IMR-90 (cell line): ENCODE results near the gene CDA. TPM values are rescaled to one million over a fixed set of nuclear protein-coding genes. Genes with fewer than 3 reads are reported as not detected.

Experiments used
- ATAC-seq: fragments of 200-7000 bp; cut with Tn5 transposase; 2 replicates; pipeline ENCODE4 v1.9.1; 2020; ENCODE audit warnings: low read depth, mild to moderate bottlenecking, moderate library complexity
- BruUV-seq: library from RNA; stranded (reverse); fragments of 400-500 nt; replicated peaks from 2 replicates; lab custom pipeline; 2021; lab: Mats Ljungman, UMichigan
- CTCF ChIA-PET: fragments of 300-600 bp; formaldehyde crosslinking; extraction: SDS; loops from one replicate; lab custom pipeline; 2021; ENCODE audit warnings: antibody characterized with exemption; lab: Yijun Ruan, JAX
- POLR2A ChIA-PET: fragments of 300-600 bp; sonication (Branson Sonifier 250); formaldehyde crosslinking; loops from one replicate; lab custom pipeline; 2022; ENCODE audit warnings: antibody characterized with exemption; ENCODE audit not compliant: unreplicated experiment; lab: Charles Lee
- DNase-seq: peaks from one replicate; pipeline ENCODE4 v3.0.0; 2013
- H2AFZ ChIP-seq: replicated peaks from 2 replicates; pipeline ENCODE3; 2013; ENCODE audit warnings: low read length, mild to moderate bottlenecking; ENCODE audit not compliant: poor library complexity
- H2AK5ac ChIP-seq: 2 replicates; pipeline ENCODE4 v1.6.1; 2013; ENCODE audit warnings: low read depth, low read length, inconsistent platforms
- H2AK9ac ChIP-seq: replicated peaks from 2 replicates; pipeline ENCODE3; 2013; ENCODE audit warnings: mild to moderate bottlenecking, low read depth, low read length, moderate library complexity; ENCODE audit not compliant: poor library complexity
- H2BK120ac ChIP-seq: 2 replicates; pipeline ENCODE4 v1.6.1; 2013; ENCODE audit warnings: low read depth, low read length, inconsistent platforms
- H2BK15ac ChIP-seq: 3 replicates; pipeline ENCODE4 v1.6.1; 2013; ENCODE audit warnings: low read depth, low read length, inconsistent platforms
- H2BK20ac ChIP-seq: 2 replicates; pipeline ENCODE4 v1.6.1; 2013; ENCODE audit warnings: low read depth, mild to moderate bottlenecking, inconsistent platforms, low read length, moderate library complexity
- H2BK5ac ChIP-seq: 2 replicates; pipeline ENCODE4 v1.6.1; 2013; ENCODE audit warnings: mild to moderate bottlenecking, low read depth, low read length, inconsistent platforms; ENCODE audit not compliant: poor library complexity, severe bottlenecking
- H3K14ac ChIP-seq: replicated peaks from 2 replicates; pipeline ENCODE4 v1.6.1; 2013; ENCODE audit warnings: low read depth, low read length, inconsistent platforms
- H3K18ac ChIP-seq: 2 replicates; pipeline ENCODE4 v1.6.1; 2013; ENCODE audit warnings: low read depth, low read length, control low read depth
- H3K23ac ChIP-seq: 2 replicates; pipeline ENCODE4 v1.6.1; 2013; ENCODE audit warnings: low read depth, low read length, inconsistent platforms
- H3K27ac ChIP-seq: 2 replicates; pipeline ENCODE4 v1.5.1; 2013; ENCODE audit warnings: mild to moderate bottlenecking, control low read depth, low read length; ENCODE audit not compliant: insufficient read depth
- H3K27me3 ChIP-seq: 2 replicates; pipeline ENCODE4 v1.6.1; 2013; ENCODE audit warnings: low read length; ENCODE audit not compliant: control insufficient read depth, insufficient read depth
- H3K36me3 ChIP-seq: 2 replicates; pipeline ENCODE4 v1.6.1; 2013; ENCODE audit warnings: low read length, mixed read lengths; ENCODE audit not compliant: control insufficient read depth, insufficient read depth
- H3K4ac ChIP-seq: 2 replicates; pipeline ENCODE4 v1.6.1; 2013; ENCODE audit warnings: low read depth, low read length, inconsistent platforms
- H3K4me1 ChIP-seq: 2 replicates; pipeline ENCODE4 v1.6.1; 2013; ENCODE audit warnings: low read length, mixed read lengths; ENCODE audit not compliant: control insufficient read depth, insufficient read depth
- H3K4me2 ChIP-seq: 2 replicates; pipeline ENCODE4 v1.6.1; 2013; ENCODE audit warnings: low read depth, mild to moderate bottlenecking, control low read depth, low read length, moderate library complexity
- H3K4me3 ChIP-seq: 2 replicates; pipeline ENCODE4 v1.5.1; 2013; ENCODE audit warnings: low read depth, mild to moderate bottlenecking, control low read depth, low read length, moderate library complexity; ENCODE audit not compliant: insufficient read depth
- H3K56ac ChIP-seq: 2 replicates; pipeline ENCODE4 v1.6.1; 2013; ENCODE audit warnings: low read length, inconsistent platforms; ENCODE audit not compliant: insufficient read depth; ENCODE audit errors: extremely low read depth
- H3K79me1 ChIP-seq, 2 experiments: 2 replicates each; pipeline ENCODE4 v1.6.1; 2013; ENCODE audit warnings: low read length in 2 of 2, inconsistent platforms in 1 of 2, low read depth in 1 of 2
- H3K9ac ChIP-seq: 2 replicates; pipeline ENCODE4 v1.6.1; 2013; ENCODE audit warnings: low read depth, low read length, control low read depth
- H3K9me1 ChIP-seq: 2 replicates; pipeline ENCODE4 v1.6.1; 2013; ENCODE audit warnings: low read length, inconsistent platforms; ENCODE audit not compliant: insufficient read depth
- H3K9me3 ChIP-seq: 2 replicates; pipeline ENCODE4 v1.6.1; 2013; ENCODE audit warnings: low read length; ENCODE audit not compliant: control insufficient read depth, insufficient read depth
- H4K20me1 ChIP-seq: 2 replicates; pipeline ENCODE4 v1.6.1; 2013; ENCODE audit warnings: low read length, inconsistent platforms; ENCODE audit not compliant: insufficient read depth
- H4K5ac ChIP-seq: 2 replicates; pipeline ENCODE4 v1.6.1; 2013; ENCODE audit warnings: mild to moderate bottlenecking, low read depth, low read length, control low read depth
- H4K8ac ChIP-seq, 2 experiments: 2 replicates each; pipeline ENCODE4 v1.6.1; 2013; ENCODE audit warnings: low read depth in 2 of 2, low read length in 2 of 2, control low read depth in 1 of 2, inconsistent platforms in 1 of 2
- H4K91ac ChIP-seq: 2 replicates; pipeline ENCODE4 v1.6.1; 2013; ENCODE audit warnings: low read depth, low read length, inconsistent platforms; ENCODE audit not compliant: insufficient read depth
- BHLHE40 ChIP-seq: fragments of 150-350 bp; IDR thresholded peaks from 2 replicates; pipeline ENCODE4 v1.6.1; 2016; ENCODE audit warnings: mild to moderate bottlenecking, low read depth, low read length
- CEBPB ChIP-seq: IDR thresholded peaks from 2 replicates; pipeline ENCODE4 v1.6.1; 2012; ENCODE audit warnings: low read depth, low read length, improper control_type of control experiment
- CHD1 ChIP-seq: IDR thresholded peaks from 2 replicates; pipeline ENCODE4 v1.6.1; 2012; ENCODE audit warnings: low read depth, low read length, improper control_type of control experiment
- MAFK ChIP-seq: IDR thresholded peaks from 2 replicates; pipeline ENCODE4 v1.6.1; 2012; ENCODE audit warnings: low read depth, low read length, improper control_type of control experiment
- MAZ ChIP-seq: IDR thresholded peaks from 2 replicates; pipeline ENCODE4 v1.6.1; 2012; ENCODE audit warnings: low read depth, mild to moderate bottlenecking, low read length, improper control_type of control experiment, moderate library complexity, borderline replicate concordance
- MXI1 ChIP-seq: IDR thresholded peaks from 2 replicates; pipeline ENCODE4 v1.6.1; 2012; ENCODE audit warnings: low read depth, mild to moderate bottlenecking, low read length, moderate library complexity, borderline replicate concordance
- NFE2L2 ChIP-seq: fragments of 150-350 bp; IDR thresholded peaks from 2 replicates; pipeline ENCODE4 v1.6.1; 2016; ENCODE audit warnings: low read depth, mild to moderate bottlenecking, low read length
- RAD21 ChIP-seq: IDR thresholded peaks from 2 replicates; pipeline ENCODE4 v1.6.1; 2012; ENCODE audit warnings: low read length, improper control_type of control experiment
- RCOR1 ChIP-seq: IDR thresholded peaks from 2 replicates; pipeline ENCODE4 v1.6.1; 2012; ENCODE audit warnings: mild to moderate bottlenecking, low read length, improper control_type of control experiment; ENCODE audit not compliant: insufficient replicate concordance
- SMC3 ChIP-seq: fragments of 150-350 bp; IDR thresholded peaks from 2 replicates; pipeline ENCODE4 v1.6.1; 2016; ENCODE audit warnings: low read depth, mild to moderate bottlenecking, antibody characterized with exemption, low read length, moderate library complexity
- USF2 ChIP-seq: fragments of 150-350 bp; IDR thresholded peaks from 2 replicates; pipeline ENCODE4 v1.6.1; 2017; ENCODE audit warnings: mild to moderate bottlenecking, antibody characterized with exemption, low read length, low read depth
- WGBS, 2 experiments: methylation state at CpG; one replicate each; pipeline versions ENCODE4 v1.1.5 to v1.1.7; 2013; ENCODE audit warnings: missing lambda C conversion rate in 2 of 2; ENCODE audit not compliant: insufficient read length in 1 of 2; ENCODE audit errors: extremely low coverage in 2 of 2; 5-methylcytosine and 5-hydroxymethylcytosine counted together
- dilution Hi-C: fragments of 300-500 bp; cut with HindIII; formaldehyde crosslinking; loops from one replicate; pipeline ENCODE4 v1.14.3; 2018; ENCODE audit warnings: low sequenced_read_pairs; ENCODE audit not compliant: unreplicated experiment
- in situ Hi-C: fragments of 300-500 bp; cut with MboI; formaldehyde crosslinking; loops from 3 replicates; pipeline ENCODE4 v1.14.3; 2019; ENCODE audit warnings: low sequenced_read_pairs, inconsistent platforms, mixed read lengths
- intact Hi-C: fragments of 100-400 bp; cut with micrococcal nuclease; formaldehyde crosslinking; loops from 2 replicates; pipeline ENCODE4 v1.10.0; 2022
- polyA plus RNA-seq, 3 experiments: library from polyadenylated mRNA; depleted of rRNA; stranded (reverse); fragments of >200 nt; gene quantifications; 2 replicates each; pipeline ENCODE4 v1.2.3, GENCODE V29; 2012; ENCODE audit warnings: low replicate concordance in 1 of 3
- total RNA-seq: library from RNA; depleted of rRNA; stranded (reverse); fragments of >200 nt; gene quantifications from 2 replicates; pipeline ENCODE4 v1.2.3, GENCODE V29; 2012
- TF ChIP-seq, protein P1 (sequence below): fragments of 150-350 bp; IDR thresholded peaks from 2 replicates; pipeline ENCODE4 v1.6.1; 2016; ENCODE audit warnings: low read depth, mild to moderate bottlenecking, low read length, moderate library complexity, borderline replicate concordance
- TF ChIP-seq, protein P2 (sequence below): conservative IDR thresholded peaks from 2 replicates; pipeline ENCODE4 v1.5.1; 2012; ENCODE audit warnings: mild to moderate bottlenecking, low read depth, low read length, improper control_type of control experiment

The CDA gene
- total and polyA plus RNA-seq, 2 of the 4 experiments (the other 2 are of a cell fraction): 0.90 to 9.4 TPM

GRCh38 chr1:20663365-20663764 is 74.5 kb downstream of the CDA start:
- no peak overlapping the region for H4K8ac ChIP-seq
- no peak overlapping the region for H3K23ac ChIP-seq
- no peak overlapping the region for H3K4me3 ChIP-seq
- no peak overlapping the region for H2AK5ac ChIP-seq
- H2AFZ ChIP-seq: no peak overlapping the region
- ChIA-PET POLR2A (no interaction called here), CTCF (no interaction called here)
- H3K4me1 ChIP-seq: peaks cover 4% of the 10 kb centered on the region
- no peak overlapping the region for H4K5ac ChIP-seq
- TF ChIP-seq USF2 (no peak), CHD1 (no peak), MXI1 (no peak), MAZ (no peak), SMC3 (no peak), CEBPB (no peak), RAD21 (no peak), BHLHE40 (no peak), MAFK (no peak), NFE2L2 (no peak), RCOR1 (no peak)
- TF ChIP-seq, protein P1, sequence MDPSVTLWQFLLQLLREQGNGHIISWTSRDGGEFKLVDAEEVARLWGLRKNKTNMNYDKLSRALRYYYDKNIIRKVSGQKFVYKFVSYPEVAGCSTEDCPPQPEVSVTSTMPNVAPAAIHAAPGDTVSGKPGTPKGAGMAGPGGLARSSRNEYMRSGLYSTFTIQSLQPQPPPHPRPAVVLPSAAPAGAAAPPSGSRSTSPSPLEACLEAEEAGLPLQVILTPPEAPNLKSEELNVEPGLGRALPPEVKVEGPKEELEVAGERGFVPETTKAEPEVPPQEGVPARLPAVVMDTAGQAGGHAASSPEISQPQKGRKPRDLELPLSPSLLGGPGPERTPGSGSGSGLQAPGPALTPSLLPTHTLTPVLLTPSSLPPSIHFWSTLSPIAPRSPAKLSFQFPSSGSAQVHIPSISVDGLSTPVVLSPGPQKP: no peak
- TF ChIP-seq, protein P2, sequence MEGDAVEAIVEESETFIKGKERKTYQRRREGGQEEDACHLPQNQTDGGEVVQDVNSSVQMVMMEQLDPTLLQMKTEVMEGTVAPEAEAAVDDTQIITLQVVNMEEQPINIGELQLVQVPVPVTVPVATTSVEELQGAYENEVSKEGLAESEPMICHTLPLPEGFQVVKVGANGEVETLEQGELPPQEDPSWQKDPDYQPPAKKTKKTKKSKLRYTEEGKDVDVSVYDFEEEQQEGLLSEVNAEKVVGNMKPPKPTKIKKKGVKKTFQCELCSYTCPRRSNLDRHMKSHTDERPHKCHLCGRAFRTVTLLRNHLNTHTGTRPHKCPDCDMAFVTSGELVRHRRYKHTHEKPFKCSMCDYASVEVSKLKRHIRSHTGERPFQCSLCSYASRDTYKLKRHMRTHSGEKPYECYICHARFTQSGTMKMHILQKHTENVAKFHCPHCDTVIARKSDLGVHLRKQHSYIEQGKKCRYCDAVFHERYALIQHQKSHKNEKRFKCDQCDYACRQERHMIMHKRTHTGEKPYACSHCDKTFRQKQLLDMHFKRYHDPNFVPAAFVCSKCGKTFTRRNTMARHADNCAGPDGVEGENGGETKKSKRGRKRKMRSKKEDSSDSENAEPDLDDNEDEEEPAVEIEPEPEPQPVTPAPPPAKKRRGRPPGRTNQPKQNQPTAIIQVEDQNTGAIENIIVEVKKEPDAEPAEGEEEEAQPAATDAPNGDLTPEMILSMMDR: no peak
- BruUV-seq: no TSS peak
- no peaks in the 10 kb centered on the region; the same call in 1 of the 2 replicates for H4K20me1 ChIP-seq
- ATAC-seq (no peak), DNase-seq (no peak)
- H3K9me1 ChIP-seq: peaks cover 9% of the 10 kb centered on the region
- no peak overlapping the region for H3K27ac ChIP-seq
- H3K27me3 ChIP-seq: no peaks in the 10 kb centered on the region
- no peak overlapping the region for H3K4me2 ChIP-seq
- WGBS, 2 experiments: no CpG with 5 or more reads among the region's 1 CpG
- dilution Hi-C loops (no loop called here), in situ Hi-C loops (no loop called here), intact Hi-C loops (no loop called here)
- H3K18ac ChIP-seq: no peak overlapping the region
- H2BK120ac ChIP-seq: no peak overlapping the region
- no peaks in the 10 kb centered on the region; the same call in 1 of the 2 replicates for H3K36me3 ChIP-seq
- H3K14ac ChIP-seq: no peak overlapping the region
- H2AK9ac ChIP-seq: no peak overlapping the region
- H2BK5ac ChIP-seq: no peak overlapping the region
- no peak overlapping the region for H3K9ac ChIP-seq
- H2BK15ac ChIP-seq: no peak overlapping the region
- no peak overlapping the region for H2BK20ac ChIP-seq
- H3K56ac ChIP-seq: no peak overlapping the region
- no peaks in the 10 kb centered on the region for H3K9me3 ChIP-seq
- no peak overlapping the region for H3K4ac ChIP-seq
- peaks cover 16 to 37% of the 10 kb centered on the region in 2 experiments for H3K79me1 ChIP-seq
- H4K91ac ChIP-seq: no peak overlapping the region
